ENCODE measurements around the gene TTLL10. TPM values are rescaled to one million over a fixed set of nuclear protein-coding genes. Genes with fewer than 3 reads are reported as not detected.

The TTLL10 gene
- total and polyA plus RNA-seq, 2 experiments from 2014 or later = 0.45 TPM; not detected in 1

DNA sequence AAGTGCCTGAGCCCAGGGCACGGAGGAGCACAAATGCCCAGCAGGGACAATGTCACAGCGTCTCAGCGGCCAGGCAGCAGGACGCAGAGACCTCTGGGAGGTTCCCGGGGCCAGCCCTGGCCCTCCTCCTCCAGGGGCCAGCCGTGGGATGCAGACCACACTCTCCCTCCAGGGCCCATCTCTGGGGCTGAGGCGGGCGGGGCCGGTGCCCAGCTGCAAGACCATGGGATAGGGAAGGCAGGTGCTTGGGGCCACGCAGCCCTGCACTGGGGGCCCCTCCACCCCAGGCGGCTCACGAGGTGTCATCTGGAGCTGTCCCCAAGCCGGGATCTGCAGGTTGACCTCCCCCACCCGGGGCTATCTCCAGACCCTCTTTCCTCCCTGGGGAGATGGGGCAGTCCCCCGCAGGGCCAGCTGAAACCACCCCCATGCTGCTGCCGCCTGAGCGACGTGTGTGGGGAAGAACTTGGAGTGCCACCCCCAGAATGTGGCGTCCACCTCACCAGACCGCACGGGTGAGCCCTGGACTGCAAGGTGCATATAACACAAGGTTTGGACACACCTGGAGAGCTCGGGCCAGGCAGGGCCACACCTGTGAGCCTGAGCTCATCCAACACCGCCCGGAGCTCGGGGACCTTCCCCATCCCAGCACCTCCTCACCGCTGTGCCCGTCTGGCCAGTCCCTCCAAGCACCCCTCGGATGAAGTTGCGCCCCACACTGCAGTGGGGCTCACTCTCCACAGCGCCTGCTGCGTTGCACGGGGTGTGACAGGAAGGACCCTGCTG, 4.1 kb upstream of the TTLL10 start:
- ATAC-seq (no peak), DNase-seq (ENCODE audit: low spot score) (no peak)
- Histone ChIP-seq H3K4me3 (no peak overlapping the region), H3K27ac (ENCODE audit: low read depth) (no peak overlapping the region), H3K4me2 (no peak overlapping the region), H2AFZ (no peak overlapping the region), H3F3A (replicated peaks; ENCODE audit: low read depth) (0 out of 2 replicates have a peak, but pooled peaks cover 6% of the 10 kb centered on the region), H4K20me1 (replicated peaks; ENCODE audit: insufficient read depth) (no peaks in the 10 kb centered on the region), H3K79me2 (replicated peaks; ENCODE audit: insufficient read depth) (peaks cover 8% of the 10 kb centered on the region; the same call in 1 of the 2 replicates), H3K9me2 (ENCODE audit: insufficient read depth) (no peaks in the 10 kb centered on the region), H3K27me3 (ENCODE audit: insufficient read depth) (no peaks in the 10 kb centered on the region), H3K36me3 (ENCODE audit: insufficient read depth) (no peaks in the 10 kb centered on the region), H3K4me1 (ENCODE audit: insufficient read depth) (peaks cover 10% of the 10 kb centered on the region; the same call in 1 of the 2 replicates)
- H3K27ac Mint-ChIP-seq = no peak overlapping the region
- peaks cover 16% of the 10 kb centered on the region for H3K27me3 Mint-ChIP-seq (ENCODE audit: insufficient read depth, low read depth, poor library complexity)
- peaks cover 18% of the 10 kb centered on the region for H3K4me1 Mint-ChIP-seq
- TF ChIP-seq, protein P1, sequence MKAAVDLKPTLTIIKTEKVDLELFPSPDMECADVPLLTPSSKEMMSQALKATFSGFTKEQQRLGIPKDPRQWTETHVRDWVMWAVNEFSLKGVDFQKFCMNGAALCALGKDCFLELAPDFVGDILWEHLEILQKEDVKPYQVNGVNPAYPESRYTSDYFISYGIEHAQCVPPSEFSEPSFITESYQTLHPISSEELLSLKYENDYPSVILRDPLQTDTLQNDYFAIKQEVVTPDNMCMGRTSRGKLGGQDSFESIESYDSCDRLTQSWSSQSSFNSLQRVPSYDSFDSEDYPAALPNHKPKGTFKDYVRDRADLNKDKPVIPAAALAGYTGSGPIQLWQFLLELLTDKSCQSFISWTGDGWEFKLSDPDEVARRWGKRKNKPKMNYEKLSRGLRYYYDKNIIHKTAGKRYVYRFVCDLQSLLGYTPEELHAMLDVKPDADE (IDR thresholded peaks at IDR 0.05) = no peak
- TF ChIP-seq CREB1 (CRISPR knock-in tag; IDR thresholded peaks at IDR 0.05; ENCODE audit: low read depth) (no peak), STAT1 (IDR thresholded peaks at IDR 0.05; ENCODE audit: unreplicated experiment) (no peak), JUNB (IDR thresholded peaks at IDR 0.05; ENCODE audit: unreplicated experiment) (no peak), POLR2AphosphoS5 (IDR thresholded peaks at IDR 0.05; ENCODE audit: low read depth) (no peak), EZH2 (IDR thresholded peaks at IDR 0.05; ENCODE audit: low read depth, unreplicated experiment) (no peak)
- TF ChIP-seq, protein P2, sequence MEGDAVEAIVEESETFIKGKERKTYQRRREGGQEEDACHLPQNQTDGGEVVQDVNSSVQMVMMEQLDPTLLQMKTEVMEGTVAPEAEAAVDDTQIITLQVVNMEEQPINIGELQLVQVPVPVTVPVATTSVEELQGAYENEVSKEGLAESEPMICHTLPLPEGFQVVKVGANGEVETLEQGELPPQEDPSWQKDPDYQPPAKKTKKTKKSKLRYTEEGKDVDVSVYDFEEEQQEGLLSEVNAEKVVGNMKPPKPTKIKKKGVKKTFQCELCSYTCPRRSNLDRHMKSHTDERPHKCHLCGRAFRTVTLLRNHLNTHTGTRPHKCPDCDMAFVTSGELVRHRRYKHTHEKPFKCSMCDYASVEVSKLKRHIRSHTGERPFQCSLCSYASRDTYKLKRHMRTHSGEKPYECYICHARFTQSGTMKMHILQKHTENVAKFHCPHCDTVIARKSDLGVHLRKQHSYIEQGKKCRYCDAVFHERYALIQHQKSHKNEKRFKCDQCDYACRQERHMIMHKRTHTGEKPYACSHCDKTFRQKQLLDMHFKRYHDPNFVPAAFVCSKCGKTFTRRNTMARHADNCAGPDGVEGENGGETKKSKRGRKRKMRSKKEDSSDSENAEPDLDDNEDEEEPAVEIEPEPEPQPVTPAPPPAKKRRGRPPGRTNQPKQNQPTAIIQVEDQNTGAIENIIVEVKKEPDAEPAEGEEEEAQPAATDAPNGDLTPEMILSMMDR (conservative IDR thresholded peaks at IDR 0.05; ENCODE audit: low read depth in 2 of 2) = no peak
- H3K9me3 Mint-ChIP-seq = no peaks in the 10 kb centered on the region
- no peaks in the 10 kb centered on the region for H3K36me3 Mint-ChIP-seq (ENCODE audit: low read depth)
- H3K4me3 Mint-ChIP-seq = no peak overlapping the region; the same call in 2 of the 3 replicates

DNA sequence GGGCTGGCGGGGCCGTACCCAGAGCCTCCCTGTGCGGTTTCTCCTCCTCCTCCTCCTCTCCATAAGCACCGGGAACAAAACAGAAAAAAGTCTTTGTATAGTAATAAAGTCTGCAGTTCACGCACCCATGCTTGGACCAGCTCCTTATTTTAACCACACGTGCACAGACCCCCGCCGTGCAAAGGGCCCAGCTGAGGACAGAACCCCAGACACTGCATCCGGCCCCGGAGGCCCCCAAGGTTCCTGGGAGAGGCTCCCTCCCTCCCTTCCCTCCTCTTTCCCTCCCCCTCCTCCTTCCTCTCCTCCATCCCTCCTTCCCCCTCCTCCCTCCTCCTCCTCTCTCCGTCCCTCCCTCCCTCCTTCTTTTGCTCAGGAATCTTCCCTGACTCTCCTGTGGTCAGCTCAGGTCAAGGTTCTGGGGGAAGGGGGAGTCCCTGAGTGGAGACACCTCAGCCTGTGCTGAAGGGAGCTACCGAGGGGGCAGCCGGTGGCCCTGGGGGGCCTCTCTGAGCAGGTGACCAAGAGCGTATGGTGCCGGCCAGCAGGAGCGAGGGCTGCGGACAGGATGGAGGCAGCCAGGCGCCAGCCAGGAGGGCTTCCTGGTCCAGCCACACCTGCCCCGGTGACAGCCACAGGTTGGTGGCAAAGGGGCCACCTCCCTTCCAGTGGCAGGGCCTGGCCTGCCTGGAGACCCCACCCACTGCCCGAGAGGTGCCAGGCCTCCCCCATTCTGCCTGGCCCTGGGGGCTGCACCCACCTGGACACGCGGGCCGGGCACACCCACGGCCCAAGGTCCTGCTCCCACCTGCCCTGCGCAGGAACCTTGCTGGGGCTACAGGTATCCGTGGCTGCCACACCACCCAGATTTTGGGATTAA, 3.2 kb upstream of the TTLL10 start:
- Histone ChIP-seq H4K20me1 (replicated peaks; ENCODE audit: insufficient read depth) (no peaks in the 10 kb centered on the region), H3K4me3 (no peak overlapping the region), H2AFZ (no peak overlapping the region), H3K9me2 (ENCODE audit: insufficient read depth) (no peaks in the 10 kb centered on the region), H3K79me2 (replicated peaks; ENCODE audit: insufficient read depth) (peaks cover 4% of the 10 kb centered on the region; the same call in 1 of the 2 replicates), H3K27ac (ENCODE audit: low read depth) (no peak overlapping the region), H3K4me1 (ENCODE audit: insufficient read depth) (peaks cover 5% of the 10 kb centered on the region; the same call in 1 of the 2 replicates), H3K36me3 (ENCODE audit: insufficient read depth) (no peaks in the 10 kb centered on the region), H3F3A (replicated peaks; ENCODE audit: low read depth) (0 out of 2 replicates have a peak, but pooled peaks cover 4% of the 10 kb centered on the region), H3K4me2 (no peak overlapping the region), H3K27me3 (ENCODE audit: insufficient read depth) (no peaks in the 10 kb centered on the region)
- Mint-ChIP-seq H3K4me3 (no peak overlapping the region; the same call in 2 of the 3 replicates), H3K4me1 (peaks cover 18% of the 10 kb centered on the region), H3K27ac (no peak overlapping the region), H3K36me3 (ENCODE audit: low read depth) (no peaks in the 10 kb centered on the region), H3K27me3 (ENCODE audit: insufficient read depth, low read depth, poor library complexity) (peaks cover 11% of the 10 kb centered on the region), H3K9me3 (no peaks in the 10 kb centered on the region)
- ATAC-seq (no peak), DNase-seq (ENCODE audit: low spot score) (no peak)
- TF ChIP-seq POLR2AphosphoS5 (IDR thresholded peaks at IDR 0.05; ENCODE audit: low read depth) (no peak), NANOG (IDR thresholded peaks at IDR 0.05; ENCODE audit: borderline replicate concordance) (no peak)
- TF ChIP-seq, protein P3, sequence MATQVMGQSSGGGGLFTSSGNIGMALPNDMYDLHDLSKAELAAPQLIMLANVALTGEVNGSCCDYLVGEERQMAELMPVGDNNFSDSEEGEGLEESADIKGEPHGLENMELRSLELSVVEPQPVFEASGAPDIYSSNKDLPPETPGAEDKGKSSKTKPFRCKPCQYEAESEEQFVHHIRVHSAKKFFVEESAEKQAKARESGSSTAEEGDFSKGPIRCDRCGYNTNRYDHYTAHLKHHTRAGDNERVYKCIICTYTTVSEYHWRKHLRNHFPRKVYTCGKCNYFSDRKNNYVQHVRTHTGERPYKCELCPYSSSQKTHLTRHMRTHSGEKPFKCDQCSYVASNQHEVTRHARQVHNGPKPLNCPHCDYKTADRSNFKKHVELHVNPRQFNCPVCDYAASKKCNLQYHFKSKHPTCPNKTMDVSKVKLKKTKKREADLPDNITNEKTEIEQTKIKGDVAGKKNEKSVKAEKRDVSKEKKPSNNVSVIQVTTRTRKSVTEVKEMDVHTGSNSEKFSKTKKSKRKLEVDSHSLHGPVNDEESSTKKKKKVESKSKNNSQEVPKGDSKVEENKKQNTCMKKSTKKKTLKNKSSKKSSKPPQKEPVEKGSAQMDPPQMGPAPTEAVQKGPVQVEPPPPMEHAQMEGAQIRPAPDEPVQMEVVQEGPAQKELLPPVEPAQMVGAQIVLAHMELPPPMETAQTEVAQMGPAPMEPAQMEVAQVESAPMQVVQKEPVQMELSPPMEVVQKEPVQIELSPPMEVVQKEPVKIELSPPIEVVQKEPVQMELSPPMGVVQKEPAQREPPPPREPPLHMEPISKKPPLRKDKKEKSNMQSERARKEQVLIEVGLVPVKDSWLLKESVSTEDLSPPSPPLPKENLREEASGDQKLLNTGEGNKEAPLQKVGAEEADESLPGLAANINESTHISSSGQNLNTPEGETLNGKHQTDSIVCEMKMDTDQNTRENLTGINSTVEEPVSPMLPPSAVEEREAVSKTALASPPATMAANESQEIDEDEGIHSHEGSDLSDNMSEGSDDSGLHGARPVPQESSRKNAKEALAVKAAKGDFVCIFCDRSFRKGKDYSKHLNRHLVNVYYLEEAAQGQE (IDR thresholded peaks at IDR 0.05; ENCODE audit: unreplicated experiment) = no peak

Measured in GM23338 (cell line).